Lower leg skin (tissue), 4 donors: ENCODE measurements around the gene NEK4. TPM values are rescaled to one million over a fixed set of nuclear protein-coding genes. Genes with fewer than 3 reads are reported as not detected.

Source experiments
- DNase-seq, 2 donors: peaks; one replicate each; pipeline ENCODE4 v3.0.0-alpha.2; 2019; ENCODE audit warnings: low spot score in 2 of 2
- H3K4me3 ChIP-seq: fragments of 200-600 bp; sonication (generic); 2 replicates; pipeline ENCODE4 v1.5.1; 2017; ENCODE audit warnings: mild to moderate bottlenecking, low read depth; ENCODE audit not compliant: poor library complexity, severe bottlenecking
- POLR2A ChIP-seq, 2 donors: fragments of 450-650 bp; IDR thresholded peaks; one replicate each; pipeline ENCODE4 v1.6.1; 2016 to 2017; ENCODE audit warnings: antibody characterized with exemption in 2 of 2, mild to moderate bottlenecking in 1 of 2, moderate library complexity in 1 of 2
- WGBS, 2 donors: methylation state at CpG; one replicate each; pipeline ENCODE4 v1.1.5; 2018; 5-methylcytosine and 5-hydroxymethylcytosine counted together
- intact Hi-C: fragments of 100-400 bp; cut with DNase I; formaldehyde crosslinking; loops from one replicate; pipeline ENCODE4 v1.15.0; 2023; ENCODE audit warnings: low total_unique reads
- total RNA-seq, 4 donors: library from RNA; depleted of rRNA; stranded (reverse); fragments of >200 nt; gene quantifications; one replicate each; pipeline ENCODE4 v1.1.0, GENCODE V29; 2016
- TF ChIP-seq, protein P1 (sequence below), 3 donors: fragments of 450-650 bp; IDR thresholded peaks; one replicate each; pipeline ENCODE4 v1.5.1; 2016; ENCODE audit warnings: antibody characterized with exemption in 3 of 3, mild to moderate bottlenecking in 3 of 3, moderate library complexity in 2 of 3

NEK4 gene
- total RNA-seq, 4 donors from 2014 or later: 9.2 to 15.9 (median 12.7) TPM

DNA sequence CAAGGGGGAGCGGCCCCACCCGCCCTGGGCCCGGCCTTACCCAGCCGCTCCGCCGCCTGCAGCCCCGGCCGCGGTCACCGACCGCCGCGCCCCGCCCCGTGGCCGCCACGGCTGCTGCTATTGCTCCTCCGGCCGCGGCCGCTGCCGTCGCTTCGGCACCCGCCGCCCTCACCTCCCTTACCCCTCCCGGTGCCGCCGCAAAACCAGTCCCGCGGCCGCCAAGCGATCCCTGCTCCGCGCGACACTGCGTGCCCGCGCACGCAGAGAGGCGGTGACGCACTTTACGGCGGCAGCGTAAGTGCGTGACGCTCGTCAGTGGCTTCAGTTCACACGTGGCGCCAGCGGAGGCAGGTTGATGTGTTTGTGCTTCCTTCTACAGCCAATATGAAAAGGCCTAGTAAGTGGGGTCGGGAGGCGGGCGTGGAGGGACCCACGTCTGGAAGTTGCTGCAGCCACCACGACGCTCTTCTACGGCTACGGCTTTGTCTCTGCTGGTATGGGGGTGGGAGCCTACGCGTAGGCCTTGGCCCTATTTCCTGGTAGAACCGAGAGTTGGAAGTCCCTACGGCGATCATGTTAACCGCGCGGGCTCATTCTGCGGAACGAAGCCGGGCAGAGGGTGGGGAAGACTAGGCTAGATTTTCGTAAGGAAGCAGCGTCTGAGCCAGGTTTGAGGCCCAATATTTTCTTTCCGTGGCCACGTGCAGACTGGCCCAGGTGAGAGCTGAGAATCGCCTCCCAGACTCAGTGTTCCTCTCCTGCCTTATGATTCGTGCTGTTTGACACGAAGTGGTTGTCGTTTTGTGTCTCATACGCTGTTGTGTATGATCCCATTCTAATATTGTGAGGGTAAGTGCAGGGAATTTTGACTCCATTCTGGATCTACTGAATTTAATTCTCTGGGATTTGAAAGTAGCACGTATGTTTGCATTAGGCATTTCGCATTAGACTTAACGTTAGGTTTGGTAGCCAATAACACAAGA, 84.7 kb downstream of the NEK4 start, which contains the start of the genes GNL3 and PBRM1:
TSS of gene GNL3 (plus strand) at position 324 of the 983 bp plus-strand sequence. CDS start at position 385, 61 bp downstream.
TSS of gene PBRM1 (minus strand) at position 205 of the 983 bp plus-strand sequence.
- TF ChIP-seq POLR2A (IDR thresholded peaks at IDR 0.05): no peak
- TF ChIP-seq, protein P1, sequence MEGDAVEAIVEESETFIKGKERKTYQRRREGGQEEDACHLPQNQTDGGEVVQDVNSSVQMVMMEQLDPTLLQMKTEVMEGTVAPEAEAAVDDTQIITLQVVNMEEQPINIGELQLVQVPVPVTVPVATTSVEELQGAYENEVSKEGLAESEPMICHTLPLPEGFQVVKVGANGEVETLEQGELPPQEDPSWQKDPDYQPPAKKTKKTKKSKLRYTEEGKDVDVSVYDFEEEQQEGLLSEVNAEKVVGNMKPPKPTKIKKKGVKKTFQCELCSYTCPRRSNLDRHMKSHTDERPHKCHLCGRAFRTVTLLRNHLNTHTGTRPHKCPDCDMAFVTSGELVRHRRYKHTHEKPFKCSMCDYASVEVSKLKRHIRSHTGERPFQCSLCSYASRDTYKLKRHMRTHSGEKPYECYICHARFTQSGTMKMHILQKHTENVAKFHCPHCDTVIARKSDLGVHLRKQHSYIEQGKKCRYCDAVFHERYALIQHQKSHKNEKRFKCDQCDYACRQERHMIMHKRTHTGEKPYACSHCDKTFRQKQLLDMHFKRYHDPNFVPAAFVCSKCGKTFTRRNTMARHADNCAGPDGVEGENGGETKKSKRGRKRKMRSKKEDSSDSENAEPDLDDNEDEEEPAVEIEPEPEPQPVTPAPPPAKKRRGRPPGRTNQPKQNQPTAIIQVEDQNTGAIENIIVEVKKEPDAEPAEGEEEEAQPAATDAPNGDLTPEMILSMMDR (IDR thresholded peaks at IDR 0.05): no peak
- 0 to 1% methylated on average over 48 to 76 of the region's 82 CpGs for WGBS, 2 donors
- peak; percentile 91 to 98 for DNase-seq
- intact Hi-C loops: loop anchor here (2.0 to 10.0 kb wide), 2 partner anchors 51 to 231 kb away; partner anchors contain the start of genes NISCH and TNNC1
- H3K4me3 ChIP-seq: peak within 1 kb of the TSS; percentile 67

DNA sequence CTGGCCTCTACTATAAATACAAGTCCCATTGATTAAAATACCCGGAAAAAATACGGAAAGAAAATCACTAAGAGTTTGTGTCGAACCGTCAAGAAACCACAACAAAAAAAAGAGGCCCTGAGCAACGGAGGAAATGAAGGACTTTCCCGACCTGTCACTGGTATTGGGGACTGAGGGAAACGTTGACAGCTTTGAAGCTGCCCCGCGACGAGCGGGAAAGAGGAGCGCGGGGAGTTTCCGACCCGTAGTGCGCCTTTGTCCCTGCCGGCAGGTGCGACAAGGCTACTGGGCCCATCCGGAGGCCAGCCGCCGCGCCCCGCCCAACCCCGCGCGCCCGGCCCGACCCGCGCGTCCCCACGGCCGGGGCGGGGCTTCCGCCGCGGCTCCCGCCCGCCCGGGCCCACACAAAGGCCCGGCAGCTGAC, 85.4 kb downstream of the NEK4 start:
- WGBS, 2 donors: 0 to 1% methylated on average over 18 to 23 of the region's 41 CpGs
- H3K4me3 ChIP-seq: peak overlapping the region; percentile 67
- TF ChIP-seq POLR2A (IDR thresholded peaks at IDR 0.05): no peak
- TF ChIP-seq, protein P1 (IDR thresholded peaks at IDR 0.05): no peak
- peak; percentile 53 to 93 for DNase-seq
- intact Hi-C loops: loop anchor here (2.0 to 10.0 kb wide), 2 partner anchors 50 to 230 kb away; partner anchors contain the start of genes NISCH and TNNC1

DNA sequence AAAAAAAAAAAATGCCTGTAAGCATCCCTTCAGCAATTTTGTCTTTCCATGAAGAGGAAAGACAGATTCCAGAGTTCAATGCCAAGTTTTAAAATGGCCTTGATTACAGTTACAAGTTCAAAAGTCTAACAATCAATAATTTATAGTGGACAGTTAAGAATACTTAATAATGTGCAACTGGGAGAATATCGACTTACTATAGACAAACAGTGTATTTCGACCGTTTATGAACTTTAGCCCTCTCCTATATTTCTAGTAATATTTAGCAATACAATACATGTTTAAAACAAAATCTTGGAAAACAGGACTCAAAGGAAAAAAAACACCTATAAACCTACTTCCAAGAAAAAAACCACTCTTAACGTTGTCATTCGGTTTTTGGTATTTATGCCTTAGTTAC, 86.6 kb downstream of the NEK4 start:
- intact Hi-C loops: loop anchor here (2.0 to 10.0 kb wide), 2 partner anchors 49 to 229 kb away; partner anchors contain the start of genes NISCH and TNNC1
- DNase-seq: no peak
- TF ChIP-seq, protein P1 (IDR thresholded peaks at IDR 0.05): no peak
- TF ChIP-seq POLR2A (IDR thresholded peaks at IDR 0.05): no peak
- WGBS, 2 donors: 52 to 56% methylated on average over 5 of the region's 5 CpGs
- H3K4me3 ChIP-seq: no peak overlapping the region

DNA sequence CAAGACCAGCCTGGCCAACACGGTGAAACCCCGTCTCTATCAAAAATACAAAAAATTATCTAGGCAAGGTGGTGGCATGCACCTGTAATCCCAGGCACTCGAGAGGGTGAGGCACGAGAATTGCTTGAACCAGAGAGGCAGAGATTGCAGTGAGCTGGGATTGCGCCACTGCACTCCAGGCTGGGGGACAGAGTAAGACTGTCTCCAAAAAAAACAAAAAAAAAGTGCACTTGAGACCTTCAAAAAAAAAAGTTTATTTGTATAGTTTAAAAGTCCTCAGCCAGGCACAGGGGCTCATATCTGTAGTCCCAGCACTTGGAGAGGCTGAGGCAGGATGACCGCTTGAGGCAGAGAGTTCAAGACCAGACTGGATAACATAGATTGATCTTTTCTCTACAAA, 87.1 kb downstream of the NEK4 start:
- no peak overlapping the region for H3K4me3 ChIP-seq
- no peak for DNase-seq
- 75 to 80% methylated on average over 6 of the region's 6 CpGs for WGBS, 2 donors
- intact Hi-C loops: loop anchor here (2.0 to 10.0 kb wide), 2 partner anchors 49 to 229 kb away; partner anchors contain the start of genes NISCH and TNNC1
- TF ChIP-seq, protein P1 (IDR thresholded peaks at IDR 0.05): no peak
- no peak for TF ChIP-seq POLR2A (IDR thresholded peaks at IDR 0.05)

DNA sequence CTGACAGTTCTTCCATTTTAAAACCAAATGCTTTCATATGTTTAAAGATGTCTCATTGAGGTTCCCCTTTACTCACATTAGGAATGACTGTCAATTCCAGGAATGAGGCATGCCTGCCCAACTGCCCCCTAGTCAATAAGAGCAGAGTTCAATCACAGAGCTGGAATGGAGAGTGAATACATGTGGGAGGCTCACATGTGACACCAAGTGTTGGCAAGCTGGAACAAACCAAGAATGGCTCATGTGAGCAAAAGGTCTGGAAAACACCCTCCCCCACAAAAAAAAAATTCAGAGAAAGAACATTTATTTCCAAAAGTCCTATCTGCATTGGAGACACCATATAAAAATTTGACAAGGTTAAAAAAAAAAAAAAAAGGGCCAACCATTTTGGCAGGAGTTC, 88.7 kb downstream of the NEK4 start:
- DNase-seq: no peak

More for the DNA sequence above, 88.7 kb downstream of the NEK4 start:
- no peak for TF ChIP-seq POLR2A (IDR thresholded peaks at IDR 0.05)
- TF ChIP-seq, protein P1 (IDR thresholded peaks at IDR 0.05): no peak
- no peak overlapping the region for H3K4me3 ChIP-seq
- intact Hi-C loops: loop anchor here (10.0 kb wide), 1 partner anchor 227 kb away; the partner anchor contains the start of genes NISCH and TNNC1
